ENCODE measurements around the gene FXR1. TPM values are rescaled to one million over a fixed set of nuclear protein-coding genes. Genes with fewer than 3 reads are reported as not detected.

Gene FXR1
- total RNA-seq, 4 donors from 2014 or later = 547 to 578 (median 571) TPM

GRCh38 chr3:180962530-180962929, 50.1 kb downstream of the FXR1 start:
- peaks cover 0 to 7% of the 10 kb centered on the region in 2 donors for H3K4me1 ChIP-seq
- peaks cover 0 to 74% of the 10 kb centered on the region in 2 donors for H3K36me3 ChIP-seq
- ATAC-seq (no peak), DNase-seq (no peak)
- H3K27ac ChIP-seq = peak overlapping the region; percentile 9 to 42 (median 29)
- in situ Hi-C loops (cut with MboI; ENCODE audit: low sequenced_read_pairs in 4 of 4) = no loop called here
- intact Hi-C loops (cut with DNase I; ENCODE audit: low total_unique reads) = no loop called here
- TF ChIP-seq POLR2A (IDR thresholded peaks at IDR 0.05) = no peak
- TF ChIP-seq, protein P1, sequence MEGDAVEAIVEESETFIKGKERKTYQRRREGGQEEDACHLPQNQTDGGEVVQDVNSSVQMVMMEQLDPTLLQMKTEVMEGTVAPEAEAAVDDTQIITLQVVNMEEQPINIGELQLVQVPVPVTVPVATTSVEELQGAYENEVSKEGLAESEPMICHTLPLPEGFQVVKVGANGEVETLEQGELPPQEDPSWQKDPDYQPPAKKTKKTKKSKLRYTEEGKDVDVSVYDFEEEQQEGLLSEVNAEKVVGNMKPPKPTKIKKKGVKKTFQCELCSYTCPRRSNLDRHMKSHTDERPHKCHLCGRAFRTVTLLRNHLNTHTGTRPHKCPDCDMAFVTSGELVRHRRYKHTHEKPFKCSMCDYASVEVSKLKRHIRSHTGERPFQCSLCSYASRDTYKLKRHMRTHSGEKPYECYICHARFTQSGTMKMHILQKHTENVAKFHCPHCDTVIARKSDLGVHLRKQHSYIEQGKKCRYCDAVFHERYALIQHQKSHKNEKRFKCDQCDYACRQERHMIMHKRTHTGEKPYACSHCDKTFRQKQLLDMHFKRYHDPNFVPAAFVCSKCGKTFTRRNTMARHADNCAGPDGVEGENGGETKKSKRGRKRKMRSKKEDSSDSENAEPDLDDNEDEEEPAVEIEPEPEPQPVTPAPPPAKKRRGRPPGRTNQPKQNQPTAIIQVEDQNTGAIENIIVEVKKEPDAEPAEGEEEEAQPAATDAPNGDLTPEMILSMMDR (IDR thresholded peaks at IDR 0.05 in 4 of 5, conservative IDR thresholded peaks at IDR 0.05 in 1 of 5) = no peak
- no peaks in the 10 kb centered on the region for H3K9me3 ChIP-seq
- no peak overlapping the region for H3K4me3 ChIP-seq
- no peaks in the 10 kb centered on the region for H3K27me3 ChIP-seq

- no peaks in the 10 kb centered on the region for H3K27me3 ChIP-seq
- in situ Hi-C loops (cut with MboI; ENCODE audit: low sequenced_read_pairs in 4 of 4) = no loop called here
- no peak overlapping the region for H3K27ac ChIP-seq
- H3K36me3 ChIP-seq = peaks cover 0 to 65% of the 10 kb centered on the region in 2 donors
- TF ChIP-seq, protein P1 (IDR thresholded peaks at IDR 0.05 in 4 of 5, conservative IDR thresholded peaks at IDR 0.05 in 1 of 5) = no peak
- TF ChIP-seq POLR2A (IDR thresholded peaks at IDR 0.05) = no peak
- no peaks in the 10 kb centered on the region for H3K9me3 ChIP-seq
- ATAC-seq (no peak), DNase-seq (no peak)
- H3K4me1 ChIP-seq = no peaks in the 10 kb centered on the region
- intact Hi-C loops (cut with DNase I; ENCODE audit: low total_unique reads) = no loop called here
- no peak overlapping the region for H3K4me3 ChIP-seq
These were observed 58.5 kb downstream of the FXR1 start for GRCh38 chr3:180970931-180971330.

DNA sequence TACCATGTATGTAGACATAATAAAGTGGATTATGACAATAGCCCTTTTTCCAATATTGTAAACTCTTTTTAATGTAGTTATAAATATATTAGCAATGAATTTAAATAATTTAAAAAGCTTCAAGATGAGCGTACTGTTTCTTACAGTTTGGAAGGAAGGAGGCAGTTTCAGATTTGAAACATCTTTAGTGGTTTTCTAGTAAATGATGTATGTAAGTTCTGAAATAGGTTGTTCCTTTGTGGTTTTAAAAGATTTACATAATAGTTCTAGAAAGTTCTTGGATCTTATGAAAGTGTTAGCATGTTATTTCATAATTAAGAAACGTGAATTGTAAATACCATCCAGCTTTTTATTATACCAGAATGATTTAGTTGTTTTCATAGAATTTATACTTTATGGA, 61.1 kb downstream of the FXR1 start:
- H3K27ac ChIP-seq = no peak overlapping the region
- no peak for ATAC-seq
- in situ Hi-C loops (cut with MboI; ENCODE audit: low sequenced_read_pairs in 4 of 4) (no loop called here), intact Hi-C loops (cut with DNase I; ENCODE audit: low total_unique reads) (no loop called here)
- H3K4me3 ChIP-seq = no peak overlapping the region
- no peak for DNase-seq
- no peaks in the 10 kb centered on the region for H3K4me1 ChIP-seq
- H3K27me3 ChIP-seq = no peaks in the 10 kb centered on the region
- TF ChIP-seq, protein P1 (IDR thresholded peaks at IDR 0.05 in 4 of 5, conservative IDR thresholded peaks at IDR 0.05 in 1 of 5) = no peak
- TF ChIP-seq POLR2A (IDR thresholded peaks at IDR 0.05) = no peak
- peaks cover 0 to 72% of the 10 kb centered on the region in 2 donors for H3K36me3 ChIP-seq
- no peaks in the 10 kb centered on the region for H3K9me3 ChIP-seq

- Histone ChIP-seq H3K9me3 (no peaks in the 10 kb centered on the region), H3K27ac (no peak overlapping the region), H3K4me1 (peaks cover under 1 to 2% of the 10 kb centered on the region in 2 donors), H3K27me3 (no peaks in the 10 kb centered on the region), H3K36me3 (peaks cover 0 to 65% of the 10 kb centered on the region in 2 donors), H3K4me3 (no peak overlapping the region)
- intact Hi-C loops (cut with DNase I; ENCODE audit: low total_unique reads) (no loop called here), in situ Hi-C loops (cut with MboI; ENCODE audit: low sequenced_read_pairs in 4 of 4) (no loop called here)
- no peak for DNase-seq
- ATAC-seq = no peak
- TF ChIP-seq, protein P1 (IDR thresholded peaks at IDR 0.05 in 4 of 5, conservative IDR thresholded peaks at IDR 0.05 in 1 of 5) = no peak
- TF ChIP-seq POLR2A (IDR thresholded peaks at IDR 0.05) = no peak
These were observed 61.8 kb downstream of the FXR1 start for GRCh38 chr3:180974286-180974685.

- Histone ChIP-seq H3K4me1 (peaks cover 24 to 26% of the 10 kb centered on the region in 2 donors), H3K27me3 (no peaks in the 10 kb centered on the region), H3K27ac (peak overlapping the region in 1 of 4 donors; percentile 24), H3K4me3 (no peak overlapping the region), H3K9me3 (no peaks in the 10 kb centered on the region), H3K36me3 (peaks cover 0 to 35% of the 10 kb centered on the region in 2 donors)
- intact Hi-C loops (cut with DNase I; ENCODE audit: low total_unique reads) = no loop called here
- no peak for ATAC-seq
- TF ChIP-seq, protein P1 (IDR thresholded peaks at IDR 0.05 in 4 of 5, conservative IDR thresholded peaks at IDR 0.05 in 1 of 5) = no peak
- no peak for TF ChIP-seq POLR2A (IDR thresholded peaks at IDR 0.05)
- no peak for DNase-seq
- in situ Hi-C loops (cut with MboI; ENCODE audit: low sequenced_read_pairs in 4 of 4) = no loop called here
These were observed 65.0 kb downstream of the FXR1 start for GRCh38 chr3:180977498-180977897.

Measured in gastrocnemius medialis (tissue), 4 donors.